GM21367 (cell line): ENCODE results near the gene TACR2.

ENCODE experiments used
- ATAC-seq: cut with Tn5 transposase; IDR thresholded peaks from one replicate; pipeline ENCODE4 v1.9.1; 2021; ENCODE audit not compliant: unreplicated experiment

Gene TACR2

GRCh38 chr10:69421611-69422308, 5.0 kb upstream of the TACR2 start:
- no peak for ATAC-seq

- no peak for ATAC-seq
Measured at GRCh38 chr10:69419744-69420126, 3.0 kb upstream of the TACR2 start.

GRCh38 chr10:69419096-69419743, 2.5 kb upstream of the TACR2 start:
- ATAC-seq, result no peak

GRCh38 chr10:69418052-69418752, 1.5 kb upstream of the TACR2 start:
- ATAC-seq, result no peak

- ATAC-seq, result no peak
Measured at GRCh38 chr10:69417542-69417941, 824 bp upstream of the TACR2 start.

- ATAC-seq, result no peak
Measured at GRCh38 chr10:69415951-69416350, 767 bp downstream of the TACR2 start.

- ATAC-seq, result no peak
Measured at GRCh38 chr10:69415049-69415448, 1.7 kb downstream of the TACR2 start.

GRCh38 chr10:69414036-69415018, 2.4 kb downstream of the TACR2 start:
- ATAC-seq, result no peak

GRCh38 chr10:69413221-69413865, 3.4 kb downstream of the TACR2 start:
- no peak for ATAC-seq

GRCh38 chr10:69412232-69412790, 4.4 kb downstream of the TACR2 start:
- ATAC-seq, result no peak

- no peak for ATAC-seq
Measured at GRCh38 chr10:69411476-69411875, 5.2 kb downstream of the TACR2 start.

- no peak for ATAC-seq
Measured at GRCh38 chr10:69410487-69410886, 6.2 kb downstream of the TACR2 start.

GRCh38 chr10:69409968-69410367, 6.8 kb downstream of the TACR2 start:
- ATAC-seq, result peak; percentile 43

GRCh38 chr10:69409176-69409495, 7.6 kb downstream of the TACR2 start:
- no peak for ATAC-seq

- ATAC-seq, result peak; percentile 69
Measured at GRCh38 chr10:69408318-69409175, 8.2 kb downstream of the TACR2 start.

- ATAC-seq, result no peak
Measured at GRCh38 chr10:69407621-69408301, 9.0 kb downstream of the TACR2 start.

- no peak for ATAC-seq
Measured at GRCh38 chr10:69406816-69407580, 9.7 kb downstream of the TACR2 start.

GRCh38 chr10:69406302-69406811, 10.4 kb downstream of the TACR2 start:
- no peak for ATAC-seq
